A549 (cell line): Measurements from ENCODE around the gene VSIG8. TPM values are rescaled to one million over a fixed set of nuclear protein-coding genes. Genes with fewer than 3 reads are reported as not detected.

Source experiments
- ATAC-seq, 2 experiments: fragments of 200-7000 bp in 1 of 2; fragments of >200 bp in 1 of 2; cut with Nextera tagmentation in 1 of 2; cut with Tn5 transposase in 1 of 2; 3 replicates each; pipeline versions ENCODE4 v1.8.0 to v1.9.1; 2018 to 2020; ENCODE audit warnings: mild to moderate bottlenecking in 1 of 2, moderate library complexity in 1 of 2
- CTCF ChIA-PET: fragments of 300-600 bp; sonication (Branson Sonifier 250); formaldehyde crosslinking; extraction: SDS; loops from one replicate; lab custom pipeline; 2021; ENCODE audit warnings: antibody characterized with exemption, inconsistent platforms; lab: Yijun Ruan, JAX
- POLR2A ChIA-PET: fragments of 350-600 bp; formaldehyde crosslinking; extraction: SDS; loops from one replicate; lab custom pipeline; 2021; ENCODE audit warnings: antibody characterized with exemption, inconsistent platforms; lab: Yijun Ruan, JAX
- DNase-seq, 2 experiments: peaks; one replicate each; pipeline versions ENCODE4 v3.0.0 to v3.0.0-alpha.2; 2011 to 2016; ENCODE audit warnings: low read depth in 1 of 2, low spot score in 1 of 2
- FAIRE-seq: peaks from 2 replicates; lab custom pipeline; 2011; peaks lifted over from hg19 to GRCh38; lab: Jason Lieb, UNC
- H3K27ac ChIP-seq, 2 experiments: fragments of >200 bp; sonication (Bioruptor Twin); formaldehyde crosslinking; 3 replicates each; pipeline ENCODE4 v1.5.1; 2016 to 2017
- H3K4me1 ChIP-seq: fragments of >200 bp; sonication (Bioruptor Twin); formaldehyde crosslinking; 3 replicates; pipeline ENCODE4 v1.6.1; 2016
- H3K4me2 ChIP-seq: fragments of >200 bp; sonication (Bioruptor Twin); formaldehyde crosslinking; 3 replicates; pipeline ENCODE4 v1.6.1; 2016
- H3K4me3 ChIP-seq: fragments of >200 bp; sonication (Bioruptor Twin); formaldehyde crosslinking; 3 replicates; pipeline ENCODE4 v1.5.1; 2016
- H3K9me3 ChIP-seq: fragments of >200 bp; sonication (Bioruptor Twin); formaldehyde crosslinking; 3 replicates; pipeline ENCODE4 v1.6.1; 2016
- ATOH8 ChIP-seq: fragments of 250-450 bp; sonication (Bioruptor Pico); IDR thresholded peaks from 2 replicates; pipeline ENCODE4 v1.5.0; 2020; ENCODE audit warnings: low read depth, mild to moderate bottlenecking, moderate library complexity
- BHLHE40 ChIP-seq: IDR thresholded peaks from 2 replicates; pipeline ENCODE4 v1.6.1; 2012; ENCODE audit warnings: low read depth, low read length, inconsistent platforms
- CTCF ChIP-seq: fragments of >200 bp; sonication (Bioruptor Twin); formaldehyde crosslinking; IDR thresholded peaks from 3 replicates; pipeline ENCODE4 v1.5.1; 2016
- EP300 ChIP-seq, 2 experiments: fragments of >200 bp; sonication (Bioruptor Twin); formaldehyde crosslinking; IDR thresholded peaks; 2 replicates in 1 of 2; 3 replicates in 1 of 2; pipeline ENCODE4 v1.6.1; 2016 to 2017
- FOXS1 ChIP-seq: fragments of 250-450 bp; sonication (Bioruptor Pico); IDR thresholded peaks from 2 replicates; pipeline ENCODE4 v1.5.0; 2020; ENCODE audit warnings: mild to moderate bottlenecking, moderate library complexity
- GATA3 ChIP-seq: IDR thresholded peaks from 2 replicates; pipeline ENCODE4 v1.6.1; 2012; ENCODE audit warnings: borderline replicate concordance
- HOXA7 ChIP-seq: fragments of 250-450 bp; sonication (Bioruptor Pico); IDR thresholded peaks from 2 replicates; pipeline ENCODE4 v1.5.0; 2020; ENCODE audit warnings: mild to moderate bottlenecking, moderate library complexity
- MAFK ChIP-seq: fragments of 450-650 bp; IDR thresholded peaks from 2 replicates; pipeline ENCODE4 v1.6.1; 2014; ENCODE audit not compliant: partially characterized antibody
- MAZ ChIP-seq: fragments of 150-350 bp; IDR thresholded peaks from 2 replicates; pipeline ENCODE4 v1.6.1; 2014; ENCODE audit warnings: antibody characterized with exemption, low read depth, low read length, borderline replicate concordance
- NR3C1 ChIP-seq: fragments of >200 bp; sonication (Bioruptor Twin); formaldehyde crosslinking; IDR thresholded peaks from 3 replicates; pipeline ENCODE4 v1.6.1; 2017
- RAD21 ChIP-seq, 2 experiments: fragments of >200 bp in 1 of 2; sonication (Bioruptor Twin) in 1 of 2; formaldehyde crosslinking in 1 of 2; IDR thresholded peaks in 1 of 2; conservative IDR thresholded peaks in 1 of 2; 2 replicates in 1 of 2; 3 replicates in 1 of 2; pipeline ENCODE4 v1.6.1; 2012 to 2018; ENCODE audit warnings: inconsistent platforms in 1 of 2
- RARB ChIP-seq: fragments of 250-450 bp; sonication (Bioruptor Pico); IDR thresholded peaks from 2 replicates; pipeline ENCODE4 v1.8.0; 2021; ENCODE audit warnings: mild to moderate bottlenecking, moderate library complexity
- RNF2 ChIP-seq: fragments of 200-600 bp; sonication (generic); IDR thresholded peaks from 2 replicates; pipeline ENCODE4 v1.6.1; 2016; ENCODE audit warnings: low read depth, mild to moderate bottlenecking, antibody characterized with exemption, moderate library complexity, borderline replicate concordance
- SMC3 ChIP-seq: fragments of >200 bp; sonication (Bioruptor Twin); formaldehyde crosslinking; IDR thresholded peaks from 3 replicates; pipeline ENCODE4 v1.6.1; 2018; ENCODE audit warnings: inconsistent platforms
- ZC3H11A ChIP-seq: fragments of 450-650 bp; IDR thresholded peaks from 2 replicates; pipeline ENCODE4 v1.6.1; 2014; ENCODE audit warnings: antibody characterized with exemption, mild to moderate bottlenecking
- ZSCAN20 ChIP-seq: fragments of 250-450 bp; sonication (Bioruptor Pico); IDR thresholded peaks from 2 replicates; pipeline ENCODE4 v1.8.0; 2022; ENCODE audit warnings: mild to moderate bottlenecking, moderate library complexity
- WGBS: methylation state at CpG from one replicate; pipeline ENCODE4 v1.1.6; 2017; ENCODE audit errors: missing lambda C conversion rate; 5-methylcytosine and 5-hydroxymethylcytosine counted together
- polyA plus RNA-seq, 4 experiments: library from polyadenylated mRNA; depleted of rRNA in 3 of 4; stranded (reverse); fragments of >200 nt; fragmentation: RNase III in 1 of 4; extraction: RNeasy Plus Mini Kit Qiagen cat#74134 plus additional on column Dnase treatment in 1 of 4; gene quantifications; 2 replicates in 3 of 4; 3 replicates in 1 of 4; pipeline ENCODE4 v1.2.3, GENCODE V29; 2011 to 2017

VSIG8 gene
- polyA plus RNA-seq, 2 of the 4 experiments (the other 2 are of a cell fraction): 0.04 to 0.09 TPM

GRCh38 chr1:159896546-159896930 is 34.1 kb upstream of the VSIG8 start:
- POLR2A ChIA-PET: no interaction called here
- ATAC-seq: no peak

GRCh38 chr1:159895836-159896545 is 33.5 kb upstream of the VSIG8 start:
- no peak overlapping the region for H3K4me2 ChIP-seq
- 82% methylated on average over 6 of the region's 6 CpGs for WGBS
- ChIA-PET CTCF (interaction anchor here (0.6 to 14.9 kb wide), 14 partner anchors 17 to 744 kb away, joined by 3 to 565 read pairs (median 6); partner anchors contain the start of genes DUSP23, FCRL6, IGSF9 and TAGLN2), POLR2A (no interaction called here)
- H3K9me3 ChIP-seq: no peaks in the 10 kb centered on the region
- DNase-seq (no peak), ATAC-seq (no peak), FAIRE-seq (no peak)
- no peak overlapping the region for H3K4me3 ChIP-seq
- no peaks in the 10 kb centered on the region for H3K4me1 ChIP-seq
- no peak overlapping the region for H3K27ac ChIP-seq
- no peak for TF ChIP-seq EP300 (IDR thresholded peaks at IDR 0.05)

More at GRCh38 chr1:159896546-159896930, 34.1 kb upstream of the VSIG8 start:
- Histone ChIP-seq H3K4me2 (no peak overlapping the region), H3K9me3 (no peaks in the 10 kb centered on the region), H3K4me1 (no peaks in the 10 kb centered on the region), H3K4me3 (no peak overlapping the region), H3K27ac (no peak overlapping the region)
- DNase-seq (no peak), FAIRE-seq (no peak)
- TF ChIP-seq MAFK: peak; percentile 3
- no peak for TF ChIP-seq ATOH8 (CRISPR knock-in tag)
- no peak for TF ChIP-seq ZC3H11A
- TF ChIP-seq ZSCAN20: no peak
- TF ChIP-seq BHLHE40: no peak
- TF ChIP-seq FOXS1 (CRISPR knock-in tag): no peak
- TF ChIP-seq MAZ: no peak
- TF ChIP-seq GATA3: no peak
- 71% methylated on average over 3 of the region's 3 CpGs for WGBS
- CTCF ChIA-PET: interaction anchor here (0.6 to 14.9 kb wide), 8 partner anchors 25 to 685 kb away, joined by 3 to 565 read pairs (median 6); partner anchors contain the start of genes DUSP23, FCRL6 and TAGLN2

- POLR2A ChIA-PET: no interaction called here
- H3K4me1 ChIP-seq: peaks cover under 1% of the 10 kb centered on the region; the same call in 2 of the 3 replicates
- FAIRE-seq (no peak), ATAC-seq (no peak), DNase-seq (no peak)
- 70% methylated on average over 3 of the region's 3 CpGs for WGBS
- no peaks in the 10 kb centered on the region for H3K9me3 ChIP-seq
- CTCF ChIA-PET: interaction anchor here (0.6 to 14.9 kb wide), 15 partner anchors 13 to 762 kb away, joined by 3 to 565 read pairs (median 30); partner anchors contain the start of genes DUSP23, FCRL6, IGSF9 and TAGLN2
- TF ChIP-seq MAZ: no peak
- no peak for TF ChIP-seq BHLHE40
- H3K27ac ChIP-seq: no peak overlapping the region
- no peak overlapping the region for H3K4me3 ChIP-seq
- H3K4me2 ChIP-seq: no peak overlapping the region
Observed at GRCh38 chr1:159895286-159895685, 32.8 kb upstream of the VSIG8 start.

DNA sequence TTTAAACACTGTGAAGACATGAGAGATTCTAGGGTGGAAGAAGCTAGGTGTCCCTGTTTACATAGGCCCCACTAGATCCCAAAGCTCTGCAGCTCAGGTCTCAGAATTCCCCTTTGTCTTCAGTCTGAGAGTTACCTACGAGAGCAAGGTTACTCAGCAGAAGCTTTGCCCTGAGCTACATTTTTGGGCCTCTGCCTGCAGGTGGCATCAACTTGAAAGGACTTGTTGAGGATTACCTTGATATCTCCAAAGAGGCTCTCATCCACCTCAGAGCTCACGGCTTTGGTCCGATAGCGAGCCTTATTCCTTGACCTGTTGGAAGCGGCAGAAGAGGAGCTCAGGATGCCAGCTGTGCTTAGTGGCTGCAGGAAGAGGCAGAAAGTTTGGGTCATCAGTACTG is 30.5 kb upstream of the VSIG8 start:
- no peaks in the 10 kb centered on the region for H3K9me3 ChIP-seq
- ATAC-seq: no peak
- ChIA-PET POLR2A (interaction anchor here (1.8 kb wide), 1 partner anchor 114 kb away, joined by 7 read pairs; no protein-coding TSS in a partner anchor), CTCF (interaction anchor here (0.6 to 14.9 kb wide), 40 partner anchors 7 to 760 kb away, joined by 3 to 565 read pairs (median 12); partner anchors contain the start of genes CFAP45, DUSP23, FCRL6 and IGSF9)
- no peak for TF ChIP-seq RARB (CRISPR knock-in tag)
- no peak for TF ChIP-seq HOXA7
- peak; percentile 59 for TF ChIP-seq SMC3
- TF ChIP-seq CTCF: peak; percentile 40
- TF ChIP-seq RNF2: no peak
- peak; percentile 47 to 49; a peak in 3 of 5 replicates for TF ChIP-seq RAD21 (conservative IDR thresholded peaks at IDR 0.05 in 1 of 2, IDR thresholded peaks at IDR 0.05 in 1 of 2)
- no peak for TF ChIP-seq NR3C1
- no peak overlapping the region for H3K4me3 ChIP-seq
- no peak overlapping the region for H3K27ac ChIP-seq
- WGBS: 72% methylated on average over 2 of the region's 5 CpGs
- peak in 1 of 2 experiments; percentile 41 for DNase-seq
- H3K4me1 ChIP-seq: peaks cover 11% of the 10 kb centered on the region; the same call in 2 of the 3 replicates
- H3K4me2 ChIP-seq: no peak overlapping the region
- FAIRE-seq: no peak
